Hematopoietic multipotent progenitor cell treated with erythropoietin and hydrocortisone succinate and interleukin-3 and kit ligand, for 8 days (in vitro differentiated cells): ENCODE measurements around the gene NHERF2.

Experiments used
- DNase-seq: peaks from one replicate; pipeline ENCODE4 v3.0.0-alpha.2; 2015

The NHERF2 gene

DNA sequence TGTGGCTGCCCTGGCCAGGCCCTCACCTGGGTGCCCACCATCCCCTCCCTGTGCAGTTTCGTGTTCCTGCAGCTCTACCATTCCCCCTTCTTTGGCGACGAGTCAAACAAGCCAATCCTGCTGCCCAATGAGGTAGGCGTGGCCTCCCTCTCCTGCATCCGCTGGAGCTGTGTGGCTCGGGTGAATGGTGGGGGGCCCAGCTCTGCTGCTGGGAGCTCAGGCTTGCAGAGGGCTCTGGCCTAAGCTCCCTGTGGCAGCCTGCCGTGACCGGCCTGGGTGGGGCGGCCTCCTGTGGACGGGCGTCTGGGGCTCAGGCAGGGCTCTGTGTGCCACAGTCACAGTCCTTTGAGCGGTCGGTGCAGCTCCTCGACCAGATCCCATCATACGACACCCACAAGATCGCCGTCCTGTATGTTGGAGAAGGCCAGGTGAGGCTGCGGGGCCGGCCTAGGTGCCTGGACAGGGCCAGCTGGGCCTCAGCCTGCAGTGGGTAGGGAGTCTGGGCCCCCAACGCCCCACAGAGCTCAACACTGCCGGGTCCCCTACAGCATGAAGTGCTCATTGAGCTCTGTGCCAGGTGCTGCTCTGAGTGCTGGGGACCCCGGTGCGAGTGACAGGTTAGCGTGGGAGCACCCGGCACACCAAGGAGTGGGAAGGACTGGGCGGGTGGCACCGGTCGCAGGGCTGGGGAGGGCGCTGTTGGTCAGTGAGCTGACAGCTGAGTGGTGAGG lies 58.4 kb downstream of the NHERF2 start:
- DNase-seq: no peak

- no peak for DNase-seq
Observed at GRCh38 chr16:2085669-2086068, 59.0 kb downstream of the NHERF2 start.

GRCh38 chr16:2086106-2086742 lies 59.5 kb downstream of the NHERF2 start:
- no peak for DNase-seq

DNA sequence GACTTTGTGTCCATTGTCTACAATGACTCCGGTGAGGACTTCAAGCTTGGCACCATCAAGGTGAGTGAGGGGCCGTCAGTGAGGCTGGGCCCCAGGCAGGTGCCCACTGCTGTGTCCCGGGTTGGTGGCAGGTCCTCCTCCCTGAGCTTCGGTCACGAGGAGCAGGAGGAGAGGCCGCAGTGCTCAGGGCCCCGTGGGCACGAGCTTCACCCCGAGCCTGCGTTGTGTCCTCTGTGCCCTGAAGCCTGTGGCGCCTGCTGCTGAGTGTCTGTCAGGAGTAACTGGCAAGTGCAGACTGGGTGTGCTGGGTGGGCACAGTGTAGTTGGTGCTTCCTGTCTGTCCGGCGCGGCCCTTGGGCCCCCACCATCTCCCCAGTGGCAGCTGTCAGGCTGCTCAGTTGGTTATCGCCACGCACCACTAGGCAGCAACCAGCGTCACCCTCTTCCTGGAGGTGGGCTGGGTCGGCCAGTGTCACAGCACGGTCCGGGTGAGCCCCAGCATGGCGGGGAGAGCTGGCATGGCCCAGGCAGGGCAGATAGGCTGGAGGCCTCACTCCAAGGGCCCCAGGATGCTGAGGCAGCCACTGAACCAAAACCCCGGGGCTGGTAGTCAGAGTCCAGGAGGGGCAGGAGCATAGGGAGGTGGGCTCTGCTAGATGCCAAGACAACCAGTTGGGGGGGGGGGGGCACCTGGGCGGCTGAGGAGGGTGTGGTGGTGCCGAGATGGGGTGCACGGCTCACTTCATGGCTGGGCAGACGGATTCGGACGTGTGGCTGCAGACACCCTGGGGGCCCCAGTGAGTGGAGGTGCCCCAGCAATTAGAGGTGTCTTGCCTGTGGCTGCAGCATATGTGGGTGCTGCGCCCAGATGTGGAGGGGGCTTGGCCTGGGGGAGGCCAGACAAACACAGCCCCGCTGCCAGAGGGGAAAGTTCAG lies 60.4 kb downstream of the NHERF2 start:
- DNase-seq: no peak

- no peak for DNase-seq
Observed at GRCh38 chr16:2087748-2088631, 61.3 kb downstream of the NHERF2 start.
